Skin of body (tissue), 2 donors: ENCODE measurements around the gene OR52M1. TPM values are rescaled to one million over a fixed set of nuclear protein-coding genes. Genes with fewer than 3 reads are reported as not detected.
"Not testable (repeated sequence)": the region's sequence is repeated elsewhere in the genome, so short reads cannot be mapped to it uniquely, and the experiment has no call there.

Source experiments
- DNase-seq: peaks from one replicate; lab custom pipeline; 2025; lab: John Stamatoyannopoulos, UW
- total RNA-seq: library from RNA; depleted of rRNA; stranded (reverse); fragments of >200 nt; gene quantifications from one replicate; pipeline ENCODE4 v1.2.3, GENCODE V29; 2014

Gene OR52M1
- not detected for total RNA-seq

GRCh38 chr11:4544891-4545290 lies at the start of gene OR52M1:
Gene OR52M1 (plus strand): TSS chr11:4545191. CDS start chr11:4545191, 0 bp downstream.
- no peak for DNase-seq

GRCh38 chr11:4495487-4495886 lies 49.5 kb upstream of the OR52M1 start:
- no peak for DNase-seq

GRCh38 chr11:4495986-4496385 lies 49.0 kb upstream of the OR52M1 start:
- DNase-seq, result no peak

- DNase-seq, result no peak
Measured at GRCh38 chr11:4496557-4497248, 48.3 kb upstream of the OR52M1 start.

GRCh38 chr11:4508886-4509285 lies 36.1 kb upstream of the OR52M1 start:
- no peak for DNase-seq

GRCh38 chr11:4511282-4512245 lies 33.4 kb upstream of the OR52M1 start:
- no peak for DNase-seq

- DNase-seq, result no peak
Measured at GRCh38 chr11:4514196-4514595, 30.8 kb upstream of the OR52M1 start.

- DNase-seq, result no peak
Measured at GRCh38 chr11:4522339-4522738, 22.7 kb upstream of the OR52M1 start.

- no peak for DNase-seq
Measured at GRCh38 chr11:4522752-4523151, 22.2 kb upstream of the OR52M1 start.

- no peak for DNase-seq
Measured at GRCh38 chr11:4523666-4524065, 21.3 kb upstream of the OR52M1 start.

- DNase-seq, result no peak
Measured at GRCh38 chr11:4527926-4528325, 17.1 kb upstream of the OR52M1 start.

GRCh38 chr11:4531686-4532085 lies 13.3 kb upstream of the OR52M1 start:
- not testable (repeated sequence) for DNase-seq

- no peak for DNase-seq
Measured at GRCh38 chr11:4539603-4540219, 5.3 kb upstream of the OR52M1 start.

- no peak for DNase-seq
Measured at GRCh38 chr11:4541071-4541470, 3.9 kb upstream of the OR52M1 start.

- no peak for DNase-seq
Measured at GRCh38 chr11:4543561-4543960, 1.4 kb upstream of the OR52M1 start.

- no peak for DNase-seq
Measured at GRCh38 chr11:4546878-4547277, 1.9 kb downstream of the OR52M1 start.

GRCh38 chr11:4547416-4547815 lies 2.4 kb downstream of the OR52M1 start:
- no peak for DNase-seq

- no peak for DNase-seq
Measured at GRCh38 chr11:4551346-4551979, 6.5 kb downstream of the OR52M1 start.

- no peak for DNase-seq
Measured at GRCh38 chr11:4559527-4560440, 14.8 kb downstream of the OR52M1 start.

- DNase-seq, result no peak
Measured at GRCh38 chr11:4560467-4560866, 15.5 kb downstream of the OR52M1 start.

GRCh38 chr11:4565371-4565770 lies 20.4 kb downstream of the OR52M1 start:
- no peak for DNase-seq
